Liver (tissue), 9 donors: ENCODE measurements around the gene DCDC2B. TPM values are rescaled to one million over a fixed set of nuclear protein-coding genes. Genes with fewer than 3 reads are reported as not detected.

Experiments
- DNase-seq: peaks from one replicate; pipeline ENCODE4 v3.0.0-alpha.2; 2017; ENCODE audit warnings: low spot score
- H3K27ac ChIP-seq, 2 donors: one replicate each; pipeline ENCODE4 v1.7.0; 2013; ENCODE audit warnings: inconsistent platforms in 2 of 2, low read length in 2 of 2, control low read depth in 1 of 2, low read depth in 1 of 2, mild to moderate bottlenecking in 1 of 2
- H3K27me3 ChIP-seq, 4 donors: one replicate each; pipeline versions ENCODE4 v1.6.1 to v1.7.0; 2013; ENCODE audit warnings: low read length in 3 of 4, inconsistent platforms in 1 of 4, mild to moderate bottlenecking in 1 of 4, moderate library complexity in 1 of 4; ENCODE audit not compliant: control insufficient read depth in 4 of 4, insufficient read depth in 4 of 4
- H3K36me3 ChIP-seq, 4 donors: one replicate each; pipeline versions ENCODE4 v1.6.1 to v1.7.0; 2013; ENCODE audit warnings: low read length in 3 of 4, mild to moderate bottlenecking in 3 of 4, low read depth in 1 of 4, moderate library complexity in 1 of 4; ENCODE audit not compliant: control insufficient read depth in 4 of 4, insufficient read depth in 3 of 4
- H3K4me1 ChIP-seq, 4 donors: one replicate each; pipeline versions ENCODE4 v1.6.1 to v1.7.0; 2013; ENCODE audit warnings: low read length in 3 of 4, mild to moderate bottlenecking in 3 of 4, moderate library complexity in 1 of 4; ENCODE audit not compliant: control insufficient read depth in 4 of 4, insufficient read depth in 4 of 4
- H3K4me3 ChIP-seq, 3 donors: one replicate each; pipeline versions ENCODE4 v1.6.1 to v1.7.0; 2013; ENCODE audit warnings: low read length in 3 of 3, control low read depth in 1 of 3, low read depth in 1 of 3, mild to moderate bottlenecking in 1 of 3
- H3K9ac ChIP-seq, 2 donors: one replicate each; pipeline ENCODE4 v1.7.0; 2013; ENCODE audit warnings: low read length in 2 of 2, mild to moderate bottlenecking in 2 of 2, moderate library complexity in 2 of 2, control low read depth in 1 of 2, low read depth in 1 of 2
- H3K9me3 ChIP-seq, 4 donors: one replicate each; pipeline versions ENCODE4 v1.6.1 to v1.7.0; 2013; ENCODE audit warnings: low read length in 3 of 4; ENCODE audit not compliant: control insufficient read depth in 4 of 4
- ATF3 ChIP-seq: IDR thresholded peaks from 2 replicates; pipeline ENCODE4 v1.6.1; 2016; ENCODE audit warnings: antibody characterized with exemption
- CTCF ChIP-seq: fragments of 150-350 bp; IDR thresholded peaks from 2 replicates; pipeline ENCODE4 v1.5.1; 2017; ENCODE audit warnings: improper control_type of control experiment, low read depth, low read length; ENCODE audit not compliant: missing input control
- EGR1 ChIP-seq, 2 donors: IDR thresholded peaks; 2 replicates each; pipeline ENCODE4 v1.6.1; 2016 to 2018; ENCODE audit warnings: antibody characterized with exemption in 2 of 2, low read depth in 2 of 2
- FOXA1 ChIP-seq: IDR thresholded peaks from 2 replicates; pipeline ENCODE4 v1.6.1; 2016; ENCODE audit warnings: antibody characterized with exemption
- FOXA2 ChIP-seq: IDR thresholded peaks from 2 replicates; pipeline ENCODE4 v1.6.1; 2016; ENCODE audit warnings: antibody characterized with exemption
- GABPA ChIP-seq, 2 donors: IDR thresholded peaks in 1 of 2; conservative IDR thresholded peaks in 1 of 2; 2 replicates each; pipeline ENCODE4 v1.6.1; 2016; ENCODE audit warnings: antibody characterized with exemption in 2 of 2, mild to moderate bottlenecking in 1 of 2, moderate library complexity in 1 of 2
- HNF4A ChIP-seq, 2 donors: conservative IDR thresholded peaks; 2 replicates each; pipeline ENCODE4 v1.6.1; 2016; ENCODE audit warnings: antibody characterized with exemption in 2 of 2, mild to moderate bottlenecking in 2 of 2
- HNF4G ChIP-seq: IDR thresholded peaks from 2 replicates; pipeline ENCODE4 v1.6.1; 2016; ENCODE audit warnings: antibody characterized with exemption
- NR2F2 ChIP-seq: IDR thresholded peaks from 2 replicates; pipeline ENCODE4 v1.6.1; 2016; ENCODE audit warnings: antibody characterized with exemption
- RAD21 ChIP-seq, 2 donors: IDR thresholded peaks; 2 replicates each; pipeline ENCODE4 v1.6.1; 2016; ENCODE audit warnings: antibody characterized with exemption in 2 of 2, mild to moderate bottlenecking in 2 of 2
- REST ChIP-seq: IDR thresholded peaks from 2 replicates; pipeline ENCODE4 v1.6.1; 2016; ENCODE audit warnings: antibody characterized with exemption, mild to moderate bottlenecking
- RXRA ChIP-seq, 2 donors: IDR thresholded peaks; 2 replicates each; pipeline ENCODE4 v1.6.1; 2017 to 2018; ENCODE audit warnings: antibody characterized with exemption in 2 of 2, mild to moderate bottlenecking in 1 of 2
- SP1 ChIP-seq: IDR thresholded peaks from 2 replicates; pipeline ENCODE4 v1.6.1; 2018; ENCODE audit warnings: antibody characterized with exemption, mild to moderate bottlenecking
- TAF1 ChIP-seq: conservative IDR thresholded peaks from 2 replicates; pipeline ENCODE4 v1.6.1; 2016; ENCODE audit warnings: antibody characterized with exemption, mild to moderate bottlenecking
- YY1 ChIP-seq: IDR thresholded peaks from 2 replicates; pipeline ENCODE4 v1.6.1; 2016; ENCODE audit warnings: antibody characterized with exemption, mild to moderate bottlenecking
- WGBS: extraction: QIAGEN DNeasy Blood & Tissue Kit; methylation state at CpG from one replicate; pipeline ENCODE4 v1.1.7; 2013; 5-methylcytosine and 5-hydroxymethylcytosine counted together
- polyA plus RNA-seq, 2 donors: library from polyadenylated mRNA; stranded (reverse) in 1 of 2; unstranded in 1 of 2; fragments of 200-250 nt in 1 of 2; fragments of >200 nt in 1 of 2; fragmentation: Nextera tagmentation in 1 of 2; extraction: Ambion mirVana in 1 of 2; gene quantifications; one replicate each; pipeline versions ENCODE4 v1.2.1 to v1.2.3, GENCODE V29; 2013 to 2015
- total RNA-seq, 2 donors: library from RNA; depleted of rRNA; stranded (reverse); fragments of >200 nt; gene quantifications; one replicate each; pipeline ENCODE4 v1.2.3, GENCODE V29; 2014
- TF ChIP-seq, protein P1 (sequence below): IDR thresholded peaks from 2 replicates; pipeline ENCODE4 v1.6.1; 2016; ENCODE audit warnings: antibody characterized with exemption
- TF ChIP-seq, protein P2 (sequence below): IDR thresholded peaks from 2 replicates; pipeline ENCODE4 v1.6.1; 2016; ENCODE audit warnings: antibody characterized with exemption
- donor health status: healthy.
- donor health status: healthy.
- donor health status: healthy.
- donor health status: healthy.
- donor health status: healthy.

Gene DCDC2B
- not detected for total RNA-seq
- under 1 TPM in 1 of 2 donors, not detected in 1; 0.08 TPM for polyA plus RNA-seq

DNA sequence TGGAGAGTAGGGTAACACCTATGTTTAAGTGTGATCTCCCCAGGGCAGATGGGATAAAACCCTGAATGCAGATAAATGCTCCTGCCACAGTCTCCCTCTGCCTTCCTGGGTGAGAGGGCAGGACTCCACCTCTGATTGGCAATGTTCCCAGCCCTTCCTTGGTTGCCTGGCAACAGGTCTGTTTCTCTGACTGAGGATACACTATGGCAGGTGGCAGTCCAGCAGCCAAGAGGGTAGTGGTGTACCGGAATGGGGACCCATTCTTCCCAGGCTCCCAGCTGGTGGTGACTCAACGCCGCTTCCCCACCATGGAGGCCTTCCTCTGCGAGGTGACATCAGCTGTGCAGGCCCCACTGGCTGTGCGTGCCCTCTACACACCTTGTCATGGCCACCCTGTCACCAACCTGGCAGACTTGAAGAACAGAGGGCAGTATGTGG lies at the start of gene DCDC2B:
TSS of gene DCDC2B (plus strand) at position 199 of the 438 bp plus-strand sequence. CDS start at position 204, 5 bp downstream.
- Histone ChIP-seq H3K9me3 (no peaks in the 10 kb centered on the region), H3K4me3 (no peak within 1 kb of the TSS), H3K4me1 (peaks cover 3 to 15% (median 12%) of the 10 kb centered on the region in 4 donors), H3K27ac (no peak within 1 kb of the TSS), H3K27me3 (no peaks in the 10 kb centered on the region), H3K36me3 (no peaks in the 10 kb centered on the region), H3K9ac (no peak within 1 kb of the TSS)
- 90% methylated on average over 5 of the region's 5 CpGs for WGBS
- peak; percentile 65 for DNase-seq
- TF ChIP-seq CTCF, result no peak
- TF ChIP-seq SP1, result no peak
- TF ChIP-seq RAD21 (IDR thresholded peaks at IDR 0.05), result no peak
- TF ChIP-seq RXRA (IDR thresholded peaks at IDR 0.05), result no peak
- no peak for TF ChIP-seq HNF4G
- TF ChIP-seq YY1, result no peak
- TF ChIP-seq FOXA1, result no peak
- TF ChIP-seq, protein P1, sequence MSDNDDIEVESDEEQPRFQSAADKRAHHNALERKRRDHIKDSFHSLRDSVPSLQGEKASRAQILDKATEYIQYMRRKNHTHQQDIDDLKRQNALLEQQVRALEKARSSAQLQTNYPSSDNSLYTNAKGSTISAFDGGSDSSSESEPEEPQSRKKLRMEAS, result no peak
- no peak for TF ChIP-seq HNF4A (conservative IDR thresholded peaks at IDR 0.05)
- no peak for TF ChIP-seq FOXA2
- no peak for TF ChIP-seq EGR1 (IDR thresholded peaks at IDR 0.05; ENCODE audit: low read depth in 2 of 2)
- no peak for TF ChIP-seq ATF3
- no peak for TF ChIP-seq REST
- no peak for TF ChIP-seq TAF1

DNA sequence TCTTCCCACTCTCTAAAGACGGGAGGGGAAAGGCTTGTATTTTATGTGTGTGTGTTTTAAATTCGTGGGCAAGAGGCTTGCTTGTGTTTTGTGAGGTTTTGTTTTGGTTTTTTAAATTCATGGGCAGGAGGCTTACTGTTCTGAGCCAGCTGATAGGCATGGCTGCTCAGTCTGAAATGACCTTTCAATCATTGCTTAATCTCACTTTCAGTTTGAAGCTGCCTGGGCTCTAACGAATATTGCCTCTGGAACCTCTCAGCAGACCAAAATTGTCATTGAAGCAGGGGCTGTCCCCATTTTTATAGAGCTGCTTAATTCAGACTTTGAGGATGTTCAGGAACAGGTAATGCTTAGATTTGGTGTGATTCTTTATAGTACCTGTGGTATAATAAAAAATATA lies 49.7 kb upstream of the DCDC2B start:
- peaks cover 8 to 59% (median 46%) of the 10 kb centered on the region in 4 donors for H3K36me3 ChIP-seq
- no peak overlapping the region for H3K27ac ChIP-seq
- H3K9me3 ChIP-seq, result no peaks in the 10 kb centered on the region
- no peak overlapping the region for H3K9ac ChIP-seq
- H3K4me3 ChIP-seq, result no peak overlapping the region
- no peaks in the 10 kb centered on the region for H3K27me3 ChIP-seq
- no peak for DNase-seq
- 30% methylated on average over 3 of the region's 3 CpGs for WGBS
- TF ChIP-seq GABPA (IDR thresholded peaks at IDR 0.05 in 1 of 2, conservative IDR thresholded peaks at IDR 0.05 in 1 of 2) (no peak), SP1 (peak; percentile 41), NR2F2 (no peak), ATF3 (no peak), CTCF (no peak), YY1 (peak; percentile 73), TAF1 (no peak), HNF4A (conservative IDR thresholded peaks at IDR 0.05) (peak; percentile 39 to 51), RXRA (IDR thresholded peaks at IDR 0.05) (peak; percentile 44 to 67), RAD21 (IDR thresholded peaks at IDR 0.05) (peak; percentile 21 to 45)
- TF ChIP-seq, protein P1, result no peak
- TF ChIP-seq, protein P2, sequence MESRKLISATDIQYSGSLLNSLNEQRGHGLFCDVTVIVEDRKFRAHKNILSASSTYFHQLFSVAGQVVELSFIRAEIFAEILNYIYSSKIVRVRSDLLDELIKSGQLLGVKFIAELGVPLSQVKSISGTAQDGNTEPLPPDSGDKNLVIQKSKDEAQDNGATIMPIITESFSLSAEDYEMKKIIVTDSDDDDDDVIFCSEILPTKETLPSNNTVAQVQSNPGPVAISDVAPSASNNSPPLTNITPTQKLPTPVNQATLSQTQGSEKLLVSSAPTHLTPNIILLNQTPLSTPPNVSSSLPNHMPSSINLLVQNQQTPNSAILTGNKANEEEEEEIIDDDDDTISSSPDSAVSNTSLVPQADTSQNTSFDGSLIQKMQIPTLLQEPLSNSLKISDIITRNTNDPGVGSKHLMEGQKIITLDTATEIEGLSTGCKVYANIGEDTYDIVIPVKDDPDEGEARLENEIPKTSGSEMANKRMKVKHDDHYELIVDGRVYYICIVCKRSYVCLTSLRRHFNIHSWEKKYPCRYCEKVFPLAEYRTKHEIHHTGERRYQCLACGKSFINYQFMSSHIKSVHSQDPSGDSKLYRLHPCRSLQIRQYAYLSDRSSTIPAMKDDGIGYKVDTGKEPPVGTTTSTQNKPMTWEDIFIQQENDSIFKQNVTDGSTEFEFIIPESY, result no peak
- peaks cover 0 to 13% (median 8%) of the 10 kb centered on the region in 4 donors for H3K4me1 ChIP-seq
